Prostate gland (tissue), 2 donors: ENCODE measurements around the gene TIGD3. TPM values are rescaled to one million over a fixed set of nuclear protein-coding genes. Genes with fewer than 3 reads are reported as not detected.
A peak's percentile ranks its signal among the peaks of the same experiment; 100 is the strongest.

Source experiments
- DNase-seq: peaks from one replicate; pipeline ENCODE4 v3.0.0-alpha.2; 2019; ENCODE audit warnings: low spot score
- H3K27ac ChIP-seq, 2 donors: fragments of 200-600 bp; sonication (generic); 2 replicates each; pipeline ENCODE4 v1.5.1; 2017 to 2019
- H3K27me3 ChIP-seq: fragments of 200-600 bp; sonication (generic); replicated peaks from 2 replicates; pipeline ENCODE4 v1.5.1; 2019; ENCODE audit not compliant: insufficient read depth
- H3K36me3 ChIP-seq, 2 donors: fragments of 200-600 bp; sonication (generic); 1 replicate in 1 of 2; 2 replicates in 1 of 2; pipeline versions ENCODE4 v1.5.1 to v1.8.1; 2017 to 2019
- H3K4me1 ChIP-seq: fragments of 200-600 bp; sonication (generic); replicated peaks from 2 replicates; pipeline ENCODE4 v1.5.1; 2019
- H3K4me3 ChIP-seq, 2 donors: fragments of 200-600 bp; sonication (generic); 2 replicates each; pipeline ENCODE4 v1.5.1; 2017 to 2019
- H3K9me3 ChIP-seq: fragments of 200-600 bp; sonication (generic); 2 replicates; pipeline ENCODE4 v1.5.1; 2017
- POLR2A ChIP-seq: fragments of 450-650 bp; IDR thresholded peaks from one replicate; pipeline ENCODE4 v1.6.1; 2016; ENCODE audit warnings: antibody characterized with exemption, mild to moderate bottlenecking
- POLR2AphosphoS5 ChIP-seq: sonication (generic); formaldehyde crosslinking; IDR thresholded peaks from one replicate; pipeline ENCODE4 v1.6.1; 2017; ENCODE audit warnings: antibody characterized with exemption
- WGBS: methylation state at CpG from one replicate; pipeline ENCODE4 v1.1.5; 2018; 5-methylcytosine and 5-hydroxymethylcytosine counted together
- intact Hi-C: fragments of 100-400 bp; cut with DNase I; formaldehyde crosslinking; loops from one replicate; pipeline ENCODE4 v1.14.2; 2022
- total RNA-seq, 2 donors: library from RNA; depleted of rRNA; stranded (reverse); fragments of >200 nt; gene quantifications; one replicate each; pipeline ENCODE4 v1.1.0, GENCODE V29; 2016
- TF ChIP-seq, protein P1 (sequence below), 4 experiments: fragments of 200-600 bp in 2 of 4; fragments of 450-650 bp in 2 of 4; sonication (generic) in 2 of 4; IDR thresholded peaks; 1 replicate in 3 of 4; 2 replicates in 1 of 4; pipeline ENCODE4 v1.5.1; 2016 to 2019; ENCODE audit warnings: antibody characterized with exemption in 4 of 4, mild to moderate bottlenecking in 2 of 4, moderate library complexity in 2 of 4

Gene TIGD3
- total RNA-seq, 2 donors from 2014 or later = 0.27 to 4.7 TPM

DNA sequence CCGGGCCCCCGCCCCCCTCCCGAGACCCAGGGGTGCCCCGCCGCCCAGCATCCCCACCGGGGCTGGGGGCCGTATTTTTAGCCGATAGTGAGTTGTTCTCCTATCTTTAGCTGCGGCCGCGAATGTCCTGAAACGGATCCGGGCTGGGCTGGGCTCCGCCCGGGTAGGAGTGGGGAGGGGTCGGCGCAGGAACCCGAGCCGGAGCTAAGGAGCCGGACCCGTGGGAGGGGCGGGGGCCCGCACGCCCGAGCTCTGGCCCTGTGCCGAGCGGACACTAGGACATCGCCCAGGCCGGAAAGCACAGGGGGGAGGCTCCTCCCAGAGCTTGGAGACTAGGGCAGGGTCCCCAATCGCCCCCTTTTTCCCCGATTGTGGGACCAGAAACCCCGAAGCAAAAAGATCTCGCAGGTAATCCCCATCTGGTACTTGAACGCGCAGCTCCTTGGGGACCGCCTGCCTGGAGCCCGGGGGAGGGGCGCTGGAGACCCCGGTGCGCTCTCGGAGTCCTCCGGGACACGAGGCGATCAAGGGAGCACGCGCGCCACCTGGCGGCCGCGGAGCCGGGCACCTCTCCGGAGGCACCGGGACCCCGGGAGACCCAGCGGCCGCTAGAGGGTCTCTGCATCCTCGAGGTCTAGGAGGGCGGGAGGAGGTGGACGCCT, 39.2 kb upstream of the TIGD3 start:
- no peaks in the 10 kb centered on the region for H3K9me3 ChIP-seq
- H3K4me3 ChIP-seq = peak overlapping the region; percentile 65 to 85
- peak; percentile 59 for DNase-seq
- H3K4me1 ChIP-seq = no peaks in the 10 kb centered on the region
- intact Hi-C loops = loop anchor here (1.0 to 5.0 kb wide), 2 partner anchors 37 to 88 kb away; no protein-coding TSS in a partner anchor
- H3K27ac ChIP-seq = peak overlapping the region; percentile 84 to 86
- H3K36me3 ChIP-seq = no peaks in the 10 kb centered on the region
- no peaks in the 10 kb centered on the region for H3K27me3 ChIP-seq
- TF ChIP-seq, protein P1, sequence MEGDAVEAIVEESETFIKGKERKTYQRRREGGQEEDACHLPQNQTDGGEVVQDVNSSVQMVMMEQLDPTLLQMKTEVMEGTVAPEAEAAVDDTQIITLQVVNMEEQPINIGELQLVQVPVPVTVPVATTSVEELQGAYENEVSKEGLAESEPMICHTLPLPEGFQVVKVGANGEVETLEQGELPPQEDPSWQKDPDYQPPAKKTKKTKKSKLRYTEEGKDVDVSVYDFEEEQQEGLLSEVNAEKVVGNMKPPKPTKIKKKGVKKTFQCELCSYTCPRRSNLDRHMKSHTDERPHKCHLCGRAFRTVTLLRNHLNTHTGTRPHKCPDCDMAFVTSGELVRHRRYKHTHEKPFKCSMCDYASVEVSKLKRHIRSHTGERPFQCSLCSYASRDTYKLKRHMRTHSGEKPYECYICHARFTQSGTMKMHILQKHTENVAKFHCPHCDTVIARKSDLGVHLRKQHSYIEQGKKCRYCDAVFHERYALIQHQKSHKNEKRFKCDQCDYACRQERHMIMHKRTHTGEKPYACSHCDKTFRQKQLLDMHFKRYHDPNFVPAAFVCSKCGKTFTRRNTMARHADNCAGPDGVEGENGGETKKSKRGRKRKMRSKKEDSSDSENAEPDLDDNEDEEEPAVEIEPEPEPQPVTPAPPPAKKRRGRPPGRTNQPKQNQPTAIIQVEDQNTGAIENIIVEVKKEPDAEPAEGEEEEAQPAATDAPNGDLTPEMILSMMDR (IDR thresholded peaks at IDR 0.05) = peak; percentile 94 to 97 (median 95)
- TF ChIP-seq POLR2A (no peak), POLR2AphosphoS5 (peak; percentile 16)
- WGBS = 0% methylated on average over 34 of the region's 59 CpGs

GRCh38 chr11:65315866-65316226, 38.7 kb upstream of the TIGD3 start:
- whole genome bisulfite sequencing = 16% methylated on average over 8 of the region's 8 CpGs
- no peak for DNase-seq
- Histone ChIP-seq H3K27ac (peak overlapping the region; percentile 27 to 86), H3K4me1 (no peaks in the 10 kb centered on the region), H3K27me3 (no peaks in the 10 kb centered on the region), H3K9me3 (no peaks in the 10 kb centered on the region), H3K36me3 (no peaks in the 10 kb centered on the region), H3K4me3 (peak overlapping the region; percentile 65 to 85)
- TF ChIP-seq POLR2A (no peak), POLR2AphosphoS5 (no peak)
- TF ChIP-seq, protein P1 (IDR thresholded peaks at IDR 0.05) = no peak
- intact Hi-C loops = loop anchor here (1.0 to 5.0 kb wide), 2 partner anchors 38 to 89 kb away; no protein-coding TSS in a partner anchor

DNA sequence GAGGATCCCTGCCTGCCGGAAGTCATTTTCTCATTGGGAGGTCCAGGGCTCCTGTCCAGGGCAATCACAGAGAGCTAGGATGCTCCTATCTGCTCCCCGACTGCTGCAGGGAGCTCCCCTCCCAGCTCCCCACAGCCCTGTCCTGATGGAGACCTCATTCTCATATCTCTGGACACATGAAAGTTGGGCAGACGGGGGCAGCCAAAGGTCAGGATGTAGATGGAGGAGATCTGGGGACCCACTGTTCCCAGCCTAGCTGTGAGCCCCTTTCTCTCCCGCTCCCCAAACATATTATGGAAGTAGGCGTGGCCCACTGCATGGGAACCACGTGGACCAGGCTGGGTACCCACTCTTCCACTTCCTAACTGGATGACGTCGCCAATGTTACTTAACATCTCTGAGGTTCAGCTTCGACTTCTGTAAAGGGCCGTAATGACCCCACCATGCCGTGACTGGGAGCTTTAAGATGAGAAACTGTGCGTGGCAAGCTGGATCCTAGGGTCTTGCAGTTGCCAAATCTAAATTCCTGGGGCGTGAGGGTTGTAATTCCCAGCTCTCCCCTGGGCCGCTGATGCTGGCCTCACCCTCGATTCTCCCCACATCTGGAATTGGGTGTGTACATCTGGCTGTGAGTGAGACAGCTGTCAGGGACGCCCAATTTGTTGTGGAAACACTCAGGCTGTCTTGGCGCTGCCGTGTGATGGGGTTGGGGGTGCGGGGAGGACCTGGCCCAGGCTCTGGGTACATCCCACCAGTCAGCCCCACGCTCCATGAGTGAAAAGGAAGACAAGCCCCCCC, 38.1 kb upstream of the TIGD3 start:
- no peaks in the 10 kb centered on the region for H3K36me3 ChIP-seq
- H3K9me3 ChIP-seq = no peaks in the 10 kb centered on the region
- no peaks in the 10 kb centered on the region for H3K4me1 ChIP-seq
- TF ChIP-seq POLR2A (no peak), POLR2AphosphoS5 (no peak)
- TF ChIP-seq, protein P1 (IDR thresholded peaks at IDR 0.05) = no peak
- no peak for DNase-seq
- intact Hi-C loops = loop anchor here (5.0 kb wide), 1 partner anchor 89 kb away; no protein-coding TSS in a partner anchor
- H3K27me3 ChIP-seq = no peaks in the 10 kb centered on the region
- WGBS = 34% methylated on average over 20 of the region's 20 CpGs
- H3K27ac ChIP-seq = peak overlapping the region; percentile 27 to 86
- H3K4me3 ChIP-seq = peak overlapping the region; percentile 65 to 85

DNA sequence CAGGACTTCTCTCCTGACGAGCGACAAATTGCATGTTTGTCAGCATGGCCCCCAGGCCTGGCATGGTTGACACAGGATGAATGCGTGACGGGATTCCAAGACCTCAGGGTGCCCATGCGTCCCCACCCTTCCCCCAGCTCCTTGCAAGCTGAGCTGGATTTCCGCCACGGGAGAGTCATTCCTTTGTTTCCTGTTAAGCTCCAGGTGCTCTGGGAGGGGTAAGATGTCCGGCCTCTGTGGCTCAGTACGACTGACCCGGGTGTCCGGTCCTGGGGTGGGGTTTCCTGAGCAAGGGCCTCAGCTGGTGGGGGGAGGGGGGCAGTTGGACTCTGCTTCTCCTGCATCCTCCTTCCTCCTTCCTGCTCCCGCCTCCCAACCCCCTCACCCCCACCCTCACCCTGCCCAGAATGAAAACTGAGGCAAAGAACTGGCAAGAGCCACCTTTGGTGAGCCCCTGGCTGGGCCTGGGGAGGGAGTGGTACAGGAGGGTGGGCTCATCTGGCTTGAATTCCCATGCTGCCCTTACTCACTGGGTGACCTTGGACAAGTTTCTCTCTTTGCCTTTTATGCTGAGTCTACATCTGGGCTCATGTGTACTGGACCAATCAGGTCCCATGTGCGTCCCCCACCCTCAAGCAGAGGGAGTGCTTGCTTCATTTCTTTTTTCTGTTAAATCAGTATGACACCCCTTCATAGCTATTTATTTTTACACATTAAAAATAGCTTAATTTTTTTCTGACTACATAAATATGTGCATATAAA, 37.3 kb upstream of the TIGD3 start:
- intact Hi-C loops = loop anchor here (5.0 kb wide), 1 partner anchor 90 kb away; no protein-coding TSS in a partner anchor
- Histone ChIP-seq H3K36me3 (no peaks in the 10 kb centered on the region), H3K4me3 (peak overlapping the region in 1 of 2 donors; percentile 85), H3K27me3 (no peaks in the 10 kb centered on the region), H3K9me3 (no peaks in the 10 kb centered on the region), H3K4me1 (no peaks in the 10 kb centered on the region), H3K27ac (peak overlapping the region; percentile 9 to 27)
- TF ChIP-seq, protein P1 (IDR thresholded peaks at IDR 0.05) = no peak
- TF ChIP-seq POLR2A = no peak
- TF ChIP-seq POLR2AphosphoS5 = no peak
- peak; percentile 34 for DNase-seq
- 17% methylated on average over 13 of the region's 13 CpGs for WGBS
